OCI-LY7 (cell line): ENCODE results near the gene ZNF445. TPM values are rescaled to one million over a fixed set of nuclear protein-coding genes. Genes with fewer than 3 reads are reported as not detected.

Experiments used
- Bru-seq: library from RNA; stranded (reverse); fragments of 400-500 nt; gene quantifications from one replicate; lab custom pipeline; 2021; lab: Mats Ljungman, UMichigan
- BruChase-seq, 2 experiments: library from RNA; stranded (reverse); fragments of 400-500 nt; gene quantifications; one replicate each; lab custom pipeline; 2021; lab: Mats Ljungman, UMichigan
- BruUV-seq: library from RNA; stranded (reverse); fragments of 400-500 nt; replicated peaks from 2 replicates; lab custom pipeline; 2021; lab: Mats Ljungman, UMichigan
- CTCF ChIA-PET: fragments of 300-600 bp; sonication (Branson Sonifier 250); formaldehyde crosslinking; loops from one replicate; lab custom pipeline; 2022; ENCODE audit warnings: antibody characterized with exemption; ENCODE audit not compliant: unreplicated experiment; lab: Charles Lee
- POLR2A ChIA-PET: fragments of 300-600 bp; sonication (Branson Sonifier 250); formaldehyde crosslinking; loops from one replicate; lab custom pipeline; 2022; ENCODE audit warnings: antibody characterized with exemption; lab: Charles Lee
- DNase-seq: peaks from one replicate; pipeline ENCODE4 v3.0.0-alpha.2; 2015; ENCODE audit warnings: low spot score
- H2AFZ ChIP-seq: fragments of 200-600 bp; sonication (generic), shearing (Covaris generic); 2 replicates; pipeline ENCODE4 v1.6.1; 2014; ENCODE audit warnings: mild to moderate bottlenecking, antibody characterized with exemption, low read length, moderate library complexity
- H3K27ac ChIP-seq: fragments of 200-600 bp; sonication (generic); 2 replicates; pipeline ENCODE4 v1.5.1; 2014; ENCODE audit warnings: mixed run types, low read depth, mild to moderate bottlenecking, moderate library complexity, low read length, inconsistent platforms; ENCODE audit not compliant: poor library complexity, severe bottlenecking
- H3K36me3 ChIP-seq: fragments of 200-600 bp; sonication (generic); 2 replicates; pipeline ENCODE4 v1.6.1; 2014; ENCODE audit warnings: mild to moderate bottlenecking, antibody characterized with exemption, low read length, moderate library complexity, mixed read lengths; ENCODE audit not compliant: insufficient read depth
- H3K4me1 ChIP-seq: fragments of 200-600 bp; sonication (generic); 2 replicates; pipeline ENCODE4 v1.5.1; 2014; ENCODE audit warnings: mild to moderate bottlenecking, low read length; ENCODE audit not compliant: insufficient read depth, poor library complexity, severe bottlenecking
- H3K4me2 ChIP-seq: fragments of 200-600 bp; sonication (generic); 2 replicates; pipeline ENCODE4 v1.6.1; 2014; ENCODE audit warnings: mild to moderate bottlenecking, low read length
- H3K4me3 ChIP-seq: fragments of 200-600 bp; sonication (generic); 2 replicates; pipeline ENCODE4 v1.5.1; 2014; ENCODE audit warnings: mild to moderate bottlenecking, low read depth, low read length; ENCODE audit not compliant: poor library complexity, severe bottlenecking
- H3K79me2 ChIP-seq: fragments of 200-600 bp; sonication (generic); 2 replicates; pipeline ENCODE4 v1.6.1; 2016; ENCODE audit warnings: low read depth, mild to moderate bottlenecking, low read length, moderate library complexity, mixed read lengths; ENCODE audit not compliant: insufficient read depth
- H3K9me2 ChIP-seq: fragments of 200-600 bp; sonication (generic); 2 replicates; pipeline ENCODE4 v1.6.1; 2016; ENCODE audit warnings: mild to moderate bottlenecking, low read length, mixed read lengths; ENCODE audit not compliant: insufficient read depth
- H3K9me3 ChIP-seq: fragments of 200-600 bp; sonication (generic); 2 replicates; pipeline ENCODE4 v1.6.1; 2014; ENCODE audit warnings: mild to moderate bottlenecking, mixed run types, low read length, mixed read lengths
- H4K20me1 ChIP-seq: fragments of 200-600 bp; sonication (generic); 2 replicates; pipeline ENCODE4 v1.6.1; 2014; ENCODE audit warnings: mild to moderate bottlenecking, antibody characterized with exemption, low read length, moderate library complexity, mixed read lengths; ENCODE audit not compliant: insufficient read depth
- EZH2phosphoT487 ChIP-seq: fragments of 200-600 bp; sonication (generic); IDR thresholded peaks from 2 replicates; pipeline ENCODE4 v1.6.1; 2018; ENCODE audit warnings: low read depth, borderline replicate concordance, mild to moderate bottlenecking, mixed run types, antibody characterized with exemption, low read length, moderate library complexity, mixed read lengths
- intact Hi-C: fragments of 100-400 bp; cut with micrococcal nuclease; formaldehyde crosslinking; loops from one replicate; pipeline ENCODE4 v1.10.0; 2022; ENCODE audit not compliant: unreplicated experiment
- long read RNA-seq: library from polyadenylated mRNA; stranded (forward); transcript quantifications from one replicate; pipeline ENCODE4 v2.0.0, GENCODE V29; 2022
- total RNA-seq, 2 experiments: library from RNA; depleted of rRNA in 1 of 2; stranded (reverse); fragments of >200 nt in 1 of 2; shearing (Covaris generic) in 1 of 2; gene quantifications; 2 replicates each; pipeline ENCODE4 v1.2.3, GENCODE V29; 2014 to 2022
- TF ChIP-seq, protein P1 (sequence below): fragments of 200-600 bp; sonication (generic); conservative IDR thresholded peaks from 2 replicates; pipeline ENCODE4 v1.5.1; 2014; ENCODE audit warnings: mild to moderate bottlenecking, antibody characterized with exemption, low read length, moderate library complexity, mixed read lengths

Gene ZNF445
- 3.4 TPM in 2 replicates for total RNA-seq (2014; rRNA removed; shearing (Covaris generic))
- total RNA-seq (2022): 11.7 and 13.4 TPM in 2 replicates
- percentile 57 among the genes with signal in this experiment for Bru-seq, nascent RNA
- BruChase-seq, experiment 1, labeled RNA remaining after a 6-hour chase: percentile 65 among the genes with signal in this experiment
- BruChase-seq, experiment 2, labeled RNA remaining after a 2-hour chase: percentile 71 among the genes with signal in this experiment
- long read RNA-seq, full-length matches to known transcripts: 1 of 44 reads
- long read RNA-seq, partial matches to known transcripts: 0 of 44 reads
- long read RNA-seq, other reads (novel, unspliced or antisense): 43 of 44 reads

DNA sequence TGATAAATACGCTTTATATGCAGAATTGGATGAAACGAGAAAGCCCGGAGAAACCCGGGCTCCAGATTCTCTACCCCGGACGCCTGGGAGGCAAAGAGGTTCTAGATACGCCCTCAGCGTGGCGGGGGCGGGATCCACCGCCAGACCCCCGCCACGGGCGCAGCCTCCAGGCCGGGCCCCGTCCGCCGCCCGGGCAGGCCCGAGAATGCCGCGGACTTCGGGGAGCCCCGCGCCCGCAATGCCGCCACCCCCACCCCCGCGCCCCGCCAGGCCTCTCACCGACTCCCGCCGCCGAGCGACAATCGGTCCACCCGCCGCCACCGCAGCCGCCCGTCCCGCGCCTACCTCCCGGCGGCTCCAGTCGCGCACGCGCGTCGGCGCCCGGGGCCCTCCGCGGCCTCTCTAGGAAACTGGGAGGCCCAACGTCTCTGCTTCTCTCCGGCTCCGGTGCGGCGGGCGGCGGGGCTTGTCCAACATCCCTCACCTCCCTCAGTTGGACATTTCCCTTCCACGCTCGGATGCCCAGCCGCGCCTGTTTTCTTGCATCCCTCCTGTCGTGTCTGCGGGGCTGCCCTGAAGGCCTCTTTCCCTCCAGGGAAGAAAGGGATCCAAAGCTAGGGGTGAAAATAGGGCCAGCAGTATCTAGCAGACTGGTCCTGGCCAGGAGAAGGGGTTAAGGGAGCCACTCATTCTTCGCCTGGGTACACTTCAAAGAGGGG, at the start of gene ZNF445:
TSS of gene ZNF445 (minus strand) at position 359 of the 719 bp plus-strand sequence. CDS start 22,121 bp downstream, outside the sequence.
- TF ChIP-seq EZH2phosphoT487: no peak
- TF ChIP-seq, protein P1, sequence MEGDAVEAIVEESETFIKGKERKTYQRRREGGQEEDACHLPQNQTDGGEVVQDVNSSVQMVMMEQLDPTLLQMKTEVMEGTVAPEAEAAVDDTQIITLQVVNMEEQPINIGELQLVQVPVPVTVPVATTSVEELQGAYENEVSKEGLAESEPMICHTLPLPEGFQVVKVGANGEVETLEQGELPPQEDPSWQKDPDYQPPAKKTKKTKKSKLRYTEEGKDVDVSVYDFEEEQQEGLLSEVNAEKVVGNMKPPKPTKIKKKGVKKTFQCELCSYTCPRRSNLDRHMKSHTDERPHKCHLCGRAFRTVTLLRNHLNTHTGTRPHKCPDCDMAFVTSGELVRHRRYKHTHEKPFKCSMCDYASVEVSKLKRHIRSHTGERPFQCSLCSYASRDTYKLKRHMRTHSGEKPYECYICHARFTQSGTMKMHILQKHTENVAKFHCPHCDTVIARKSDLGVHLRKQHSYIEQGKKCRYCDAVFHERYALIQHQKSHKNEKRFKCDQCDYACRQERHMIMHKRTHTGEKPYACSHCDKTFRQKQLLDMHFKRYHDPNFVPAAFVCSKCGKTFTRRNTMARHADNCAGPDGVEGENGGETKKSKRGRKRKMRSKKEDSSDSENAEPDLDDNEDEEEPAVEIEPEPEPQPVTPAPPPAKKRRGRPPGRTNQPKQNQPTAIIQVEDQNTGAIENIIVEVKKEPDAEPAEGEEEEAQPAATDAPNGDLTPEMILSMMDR: no peak
- H4K20me1 ChIP-seq: no peaks in the 10 kb centered on the region
- peaks cover 9% of the 10 kb centered on the region; the same call in 1 of the 2 replicates for H3K79me2 ChIP-seq
- ChIA-PET CTCF (interaction anchor here (0.6 kb wide), 1 partner anchor 284 kb away, joined by 3 read pairs; the partner anchor contains the start of gene KIAA1143), POLR2A (interaction anchor here (0.5 kb wide), 1 partner anchor 1172 kb away, joined by 5 read pairs; no protein-coding TSS in a partner anchor)
- H2AFZ ChIP-seq: peak within 1 kb of the TSS; percentile 75
- intact Hi-C loops: loop anchor here (2.0 kb wide), 1 partner anchor 33 kb away; no protein-coding TSS in a partner anchor
- H3K9me3 ChIP-seq: no peaks in the 10 kb centered on the region
- H3K36me3 ChIP-seq: no peaks in the 10 kb centered on the region
- no peak within 1 kb of the TSS for H3K27ac ChIP-seq
- peak within 1 kb of the TSS; percentile 81 for H3K4me2 ChIP-seq
- H3K9me2 ChIP-seq: no peaks in the 10 kb centered on the region
- H3K4me3 ChIP-seq: peak within 1 kb of the TSS; percentile 73
- BruUV-seq: no TSS peak
- DNase-seq: peak; percentile 67
- peaks cover 7% of the 10 kb centered on the region for H3K4me1 ChIP-seq

DNA sequence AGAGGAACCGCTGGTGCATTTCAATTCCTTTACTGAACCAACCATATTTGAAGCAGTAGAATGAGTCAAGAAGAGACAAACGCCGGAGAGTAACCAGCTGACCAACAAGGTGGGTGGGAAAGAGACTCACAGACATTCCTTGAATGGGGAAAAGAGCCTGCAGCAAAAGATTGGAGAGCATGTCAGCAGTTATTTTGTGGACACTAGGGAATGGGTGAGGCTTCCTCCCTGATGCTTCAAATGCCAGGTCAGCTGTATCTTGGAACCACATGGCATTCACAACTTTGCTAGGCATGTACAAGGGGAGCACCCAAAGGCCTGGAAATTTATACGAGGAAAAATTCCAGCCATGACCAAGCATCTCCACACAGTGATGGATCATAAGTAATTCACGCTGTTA, 47.6 kb upstream of the ZNF445 start:
- Histone ChIP-seq H3K79me2 (no peaks in the 10 kb centered on the region), H3K9me2 (no peaks in the 10 kb centered on the region), H2AFZ (no peak overlapping the region), H4K20me1 (no peaks in the 10 kb centered on the region), H3K4me1 (no peaks in the 10 kb centered on the region), H3K9me3 (no peaks in the 10 kb centered on the region), H3K4me3 (no peak overlapping the region), H3K27ac (no peak overlapping the region), H3K4me2 (no peak overlapping the region), H3K36me3 (no peaks in the 10 kb centered on the region)
- ChIA-PET CTCF (no interaction called here), POLR2A (no interaction called here)
- intact Hi-C loops: no loop called here
- no peak for DNase-seq
- no TSS peak for BruUV-seq
- no peak for TF ChIP-seq EZH2phosphoT487
- TF ChIP-seq, protein P1: no peak
